Medulla oblongata (tissue), 1 donor: Measurements from ENCODE around the gene AMD1.

Experiments used
- DNase-seq: peaks from one replicate; pipeline ENCODE4 v3.0.0-alpha.2; 2015; ENCODE audit errors: extremely low spot score

AMD1 gene

DNA sequence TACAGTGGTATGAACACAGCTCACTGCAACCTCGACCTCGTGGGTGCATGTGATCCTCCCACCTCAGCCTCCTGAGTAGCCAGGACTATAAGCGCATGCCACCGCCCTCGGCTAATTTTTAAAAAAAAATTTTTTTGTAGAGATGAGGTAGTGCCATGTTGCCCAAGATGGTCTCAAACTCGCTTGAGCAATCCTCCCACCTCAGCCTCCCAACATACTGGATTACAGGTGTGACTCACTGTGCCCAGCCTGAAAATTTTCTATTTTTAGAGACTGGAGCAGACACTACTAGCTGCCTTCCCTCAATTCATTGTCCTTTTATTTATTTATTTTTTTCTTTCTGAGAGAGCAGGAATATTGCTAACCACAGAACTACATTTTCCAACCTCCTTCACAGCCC, 63.6 kb downstream of the AMD1 start:
- DNase-seq: no peak

DNA sequence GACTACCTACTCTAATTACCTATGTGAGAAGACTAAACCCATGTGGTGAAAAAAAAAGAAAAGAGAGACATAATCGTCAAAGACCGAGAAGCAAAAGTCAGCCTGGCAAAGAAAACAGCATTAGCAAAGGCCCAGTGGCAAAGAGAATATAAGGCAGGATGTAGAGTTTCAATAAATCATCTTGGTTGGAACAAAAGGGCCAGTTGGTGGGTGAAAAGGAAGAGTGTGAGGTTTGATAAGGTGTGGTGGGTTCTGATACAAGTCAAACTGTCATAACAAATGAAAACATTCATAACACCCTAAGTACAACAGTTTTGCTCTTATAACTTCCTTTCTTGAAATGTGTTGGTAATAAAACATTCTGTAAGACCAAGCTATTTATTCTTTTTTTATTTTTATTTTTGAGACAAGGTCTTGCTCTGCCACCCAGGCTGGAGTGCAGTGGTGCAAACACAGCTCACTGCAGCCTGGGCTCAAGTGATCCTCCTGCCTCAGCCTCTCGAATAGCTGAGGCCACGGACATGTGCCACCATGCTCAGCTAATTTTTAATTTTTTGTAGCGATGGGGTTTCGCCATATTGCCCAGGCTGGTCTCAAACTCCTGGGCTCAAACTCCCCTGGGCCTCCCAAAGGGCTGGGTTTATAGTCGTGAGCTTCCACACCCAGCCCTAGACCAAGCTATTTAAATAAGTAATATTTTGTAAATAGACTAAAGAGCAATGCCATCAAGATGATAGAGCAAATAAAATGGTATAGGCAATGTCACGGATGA, 65.0 kb downstream of the AMD1 start:
- DNase-seq: no peak

DNA sequence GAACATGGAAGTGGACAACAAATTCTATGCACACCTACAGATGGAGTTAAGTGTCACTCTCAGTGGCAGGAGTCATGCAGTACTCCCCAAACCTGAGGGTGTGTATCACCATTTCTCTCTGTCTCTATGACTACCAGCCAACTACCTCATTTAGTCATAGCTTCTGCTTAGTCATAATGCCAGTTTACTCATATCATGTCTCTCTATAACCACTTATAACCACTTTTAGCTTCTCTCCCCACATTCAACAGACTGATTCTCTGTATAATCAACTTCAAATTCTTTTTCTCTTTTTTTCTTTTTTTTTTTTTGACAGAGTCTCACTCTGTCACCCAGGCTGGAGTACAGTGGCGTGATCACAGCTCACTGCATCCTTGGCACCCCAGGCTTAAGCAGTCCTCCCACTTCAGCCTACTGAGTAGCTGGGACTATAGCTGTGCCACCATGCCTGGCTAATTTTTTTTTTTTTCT, 70.1 kb downstream of the AMD1 start:
- no peak for DNase-seq
